HEK293 (cell line): ENCODE results near the gene NUBPL.

ENCODE experiments used
- PRDM1 ChIP-seq: fragments of 450-650 bp; formaldehyde crosslinking; IDR thresholded peaks from 2 replicates; pipeline ENCODE4; 2016; ENCODE audit warnings: missing biosample characterization, missing genetic modification characterization
- WT1 ChIP-seq: fragments of 450-650 bp; formaldehyde crosslinking; IDR thresholded peaks from 2 replicates; pipeline ENCODE4 v1.5.1; 2016; ENCODE audit warnings: missing biosample characterization, missing genetic modification characterization
- YY1 ChIP-seq: fragments of 450-650 bp; formaldehyde crosslinking; IDR thresholded peaks from 2 replicates; pipeline ENCODE4 v1.5.1; 2018; ENCODE audit warnings: missing biosample characterization, missing genetic modification characterization
- ZFP41 ChIP-seq: fragments of 450-650 bp; formaldehyde crosslinking; IDR thresholded peaks from 2 replicates; pipeline ENCODE4 v1.5.1; 2016; ENCODE audit warnings: missing biosample characterization, missing genetic modification characterization, borderline replicate concordance
- ZNF140 ChIP-seq: fragments of 450-650 bp; formaldehyde crosslinking; IDR thresholded peaks from 2 replicates; pipeline ENCODE4 v1.5.1; 2016; ENCODE audit warnings: missing biosample characterization, missing genetic modification characterization
- ZNF274 ChIP-seq, 2 experiments: fragments of 200-500 bp in 1 of 2; fragments of 450-650 bp in 1 of 2; sonication (Bioruptor generic) in 1 of 2; formaldehyde crosslinking in 1 of 2; IDR thresholded peaks; 2 replicates each; pipeline versions ENCODE4 v1.5.1 to v1.6.1; 2014 to 2016; ENCODE audit warnings: borderline replicate concordance in 1 of 2, inconsistent platforms in 1 of 2, low read length in 1 of 2, missing biosample characterization in 1 of 2, missing genetic modification characterization in 1 of 2
- TF ChIP-seq, protein P1 (sequence below): fragments of 450-650 bp; formaldehyde crosslinking; IDR thresholded peaks from 2 replicates; pipeline ENCODE4 v1.5.1; 2016; ENCODE audit warnings: missing biosample characterization, missing genetic modification characterization
- TF ChIP-seq, protein P2 (sequence below): fragments of 450-650 bp; formaldehyde crosslinking; IDR thresholded peaks from 2 replicates; pipeline ENCODE4 v1.5.1; 2016; ENCODE audit warnings: missing biosample characterization, missing genetic modification characterization, low read depth

DNA sequence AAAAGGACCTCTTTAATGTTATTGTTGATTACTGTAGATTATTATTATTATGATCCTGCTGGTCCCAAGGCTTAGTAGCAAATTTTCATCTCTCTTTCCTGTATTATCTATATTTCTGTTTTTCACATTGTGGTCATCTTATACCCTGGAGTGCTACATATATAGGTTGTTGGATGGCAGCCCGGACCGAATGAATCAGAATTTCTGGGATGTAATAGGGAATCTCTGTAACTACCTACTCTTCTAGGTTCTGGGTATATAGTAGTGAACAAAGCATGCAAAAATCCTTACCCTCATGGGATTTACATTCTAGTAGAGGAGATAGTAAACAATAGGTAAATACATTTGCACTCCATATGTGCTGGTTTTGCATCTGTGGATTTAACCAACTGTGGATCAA lies 31.4 kb downstream of the NUBPL start:
- TF ChIP-seq, protein P1, sequence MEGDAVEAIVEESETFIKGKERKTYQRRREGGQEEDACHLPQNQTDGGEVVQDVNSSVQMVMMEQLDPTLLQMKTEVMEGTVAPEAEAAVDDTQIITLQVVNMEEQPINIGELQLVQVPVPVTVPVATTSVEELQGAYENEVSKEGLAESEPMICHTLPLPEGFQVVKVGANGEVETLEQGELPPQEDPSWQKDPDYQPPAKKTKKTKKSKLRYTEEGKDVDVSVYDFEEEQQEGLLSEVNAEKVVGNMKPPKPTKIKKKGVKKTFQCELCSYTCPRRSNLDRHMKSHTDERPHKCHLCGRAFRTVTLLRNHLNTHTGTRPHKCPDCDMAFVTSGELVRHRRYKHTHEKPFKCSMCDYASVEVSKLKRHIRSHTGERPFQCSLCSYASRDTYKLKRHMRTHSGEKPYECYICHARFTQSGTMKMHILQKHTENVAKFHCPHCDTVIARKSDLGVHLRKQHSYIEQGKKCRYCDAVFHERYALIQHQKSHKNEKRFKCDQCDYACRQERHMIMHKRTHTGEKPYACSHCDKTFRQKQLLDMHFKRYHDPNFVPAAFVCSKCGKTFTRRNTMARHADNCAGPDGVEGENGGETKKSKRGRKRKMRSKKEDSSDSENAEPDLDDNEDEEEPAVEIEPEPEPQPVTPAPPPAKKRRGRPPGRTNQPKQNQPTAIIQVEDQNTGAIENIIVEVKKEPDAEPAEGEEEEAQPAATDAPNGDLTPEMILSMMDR: no peak
- TF ChIP-seq YY1 (tag by site-specific recombination) (no peak), ZFP41 (tag by site-specific recombination) (no peak), WT1 (tag by site-specific recombination) (no peak), ZNF140 (tag by site-specific recombination) (no peak), ZNF274 (IDR thresholded peaks at IDR 0.05; ENCODE audit: low read length) (no peak), ZNF274 (tag by site-specific recombination; IDR thresholded peaks at IDR 0.05; ENCODE audit: borderline replicate concordance) (no peak), PRDM1 (tag by site-specific recombination) (no peak)
- TF ChIP-seq, protein P2, sequence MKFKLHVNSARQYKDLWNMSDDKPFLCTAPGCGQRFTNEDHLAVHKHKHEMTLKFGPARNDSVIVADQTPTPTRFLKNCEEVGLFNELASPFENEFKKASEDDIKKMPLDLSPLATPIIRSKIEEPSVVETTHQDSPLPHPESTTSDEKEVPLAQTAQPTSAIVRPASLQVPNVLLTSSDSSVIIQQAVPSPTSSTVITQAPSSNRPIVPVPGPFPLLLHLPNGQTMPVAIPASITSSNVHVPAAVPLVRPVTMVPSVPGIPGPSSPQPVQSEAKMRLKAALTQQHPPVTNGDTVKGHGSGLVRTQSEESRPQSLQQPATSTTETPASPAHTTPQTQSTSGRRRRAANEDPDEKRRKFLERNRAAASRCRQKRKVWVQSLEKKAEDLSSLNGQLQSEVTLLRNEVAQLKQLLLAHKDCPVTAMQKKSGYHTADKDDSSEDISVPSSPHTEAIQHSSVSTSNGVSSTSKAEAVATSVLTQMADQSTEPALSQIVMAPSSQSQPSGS: no peak
